Measurements from ENCODE around the gene EEA1.

- TF ChIP-seq CTCF (IDR thresholded peaks at IDR 0.05; ENCODE audit: low read length) (no peak), EZH2 (IDR thresholded peaks at IDR 0.05; ENCODE audit: borderline replicate concordance, low read length) (no peak)
Observed at GRCh38 chr12:92950011-92950410, 20.9 kb upstream of the EEA1 start.
